ENCODE results near the gene MBD3L1. TPM values are rescaled to one million over a fixed set of nuclear protein-coding genes. Genes with fewer than 3 reads are reported as not detected.

The MBD3L1 gene
- polyA plus RNA-seq, 1 of the 3 experiments (the other 2 are of a cell fraction), result not detected

DNA sequence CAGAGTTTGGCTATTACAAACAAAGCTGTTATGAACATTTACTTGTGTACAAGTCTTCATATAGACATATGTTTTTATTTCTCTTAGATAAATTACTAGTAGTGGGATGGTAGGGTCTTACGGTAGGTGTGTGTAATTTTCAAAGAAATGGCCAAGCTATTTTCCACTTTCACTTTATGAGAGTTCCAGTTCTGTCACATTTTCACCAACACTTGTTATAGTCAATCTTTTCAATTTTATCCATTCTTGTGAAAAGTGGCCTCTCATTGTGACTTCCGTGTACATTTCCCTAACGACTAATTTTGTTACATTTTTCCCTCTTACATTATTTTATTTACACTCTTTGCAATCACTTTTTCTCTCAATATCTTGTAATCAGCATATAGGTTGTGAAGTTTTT is 18.3 kb downstream of the MBD3L1 start:
- H4K20me1 ChIP-seq (ENCODE audit: insufficient read depth), result no peaks in the 10 kb centered on the region
- no peaks in the 10 kb centered on the region for H3K4me1 ChIP-seq (ENCODE audit: control insufficient read depth in 1 of 2, insufficient read depth in 2 of 2, low read depth in 1 of 2, low read length in 1 of 2)
- no peaks in the 10 kb centered on the region for H3K36me3 ChIP-seq (replicated peaks in 1 of 2; ENCODE audit: control insufficient read depth in 1 of 2, insufficient read depth in 2 of 2, low read length in 1 of 2)
- DNase-seq, result no peak
- H3K9me3 ChIP-seq, result no peaks in the 10 kb centered on the region
- no peaks in the 10 kb centered on the region; the same call in 1 of the 2 replicates for H3K27me3 ChIP-seq (ENCODE audit: insufficient read depth)
- H3K9ac ChIP-seq, result no peak overlapping the region
- no peaks in the 10 kb centered on the region for H3K79me2 ChIP-seq (ENCODE audit: insufficient read depth)
- no peak for TF ChIP-seq MXI1 (IDR thresholded peaks at IDR 0.05; ENCODE audit: low read depth, low read length)
- no peak for TF ChIP-seq RXRA (IDR thresholded peaks at IDR 0.05; ENCODE audit: borderline replicate concordance, low read depth)
- no peak for TF ChIP-seq TEAD4 (IDR thresholded peaks at IDR 0.05; ENCODE audit: borderline replicate concordance, insufficient read depth)
- TF ChIP-seq TCF12 (IDR thresholded peaks at IDR 0.05), result no peak
- TF ChIP-seq, protein P1, sequence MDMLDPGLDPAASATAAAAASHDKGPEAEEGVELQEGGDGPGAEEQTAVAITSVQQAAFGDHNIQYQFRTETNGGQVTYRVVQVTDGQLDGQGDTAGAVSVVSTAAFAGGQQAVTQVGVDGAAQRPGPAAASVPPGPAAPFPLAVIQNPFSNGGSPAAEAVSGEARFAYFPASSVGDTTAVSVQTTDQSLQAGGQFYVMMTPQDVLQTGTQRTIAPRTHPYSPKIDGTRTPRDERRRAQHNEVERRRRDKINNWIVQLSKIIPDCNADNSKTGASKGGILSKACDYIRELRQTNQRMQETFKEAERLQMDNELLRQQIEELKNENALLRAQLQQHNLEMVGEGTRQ (IDR thresholded peaks at IDR 0.05; ENCODE audit: borderline replicate concordance, low read depth, low read length), result no peak
- TF ChIP-seq RCOR1 (IDR thresholded peaks at IDR 0.05; ENCODE audit: low read length), result no peak
- no peak for TF ChIP-seq PBX3 (IDR thresholded peaks at IDR 0.05)
- no peak for TF ChIP-seq REST (IDR thresholded peaks at IDR 0.05; ENCODE audit: low read depth, low read length)
- no peak for TF ChIP-seq FOXJ3 (CRISPR knock-in tag; IDR thresholded peaks at IDR 0.05)
- no peak for TF ChIP-seq NFIC (IDR thresholded peaks at IDR 0.05; ENCODE audit: borderline replicate concordance)
- TF ChIP-seq, protein P2, sequence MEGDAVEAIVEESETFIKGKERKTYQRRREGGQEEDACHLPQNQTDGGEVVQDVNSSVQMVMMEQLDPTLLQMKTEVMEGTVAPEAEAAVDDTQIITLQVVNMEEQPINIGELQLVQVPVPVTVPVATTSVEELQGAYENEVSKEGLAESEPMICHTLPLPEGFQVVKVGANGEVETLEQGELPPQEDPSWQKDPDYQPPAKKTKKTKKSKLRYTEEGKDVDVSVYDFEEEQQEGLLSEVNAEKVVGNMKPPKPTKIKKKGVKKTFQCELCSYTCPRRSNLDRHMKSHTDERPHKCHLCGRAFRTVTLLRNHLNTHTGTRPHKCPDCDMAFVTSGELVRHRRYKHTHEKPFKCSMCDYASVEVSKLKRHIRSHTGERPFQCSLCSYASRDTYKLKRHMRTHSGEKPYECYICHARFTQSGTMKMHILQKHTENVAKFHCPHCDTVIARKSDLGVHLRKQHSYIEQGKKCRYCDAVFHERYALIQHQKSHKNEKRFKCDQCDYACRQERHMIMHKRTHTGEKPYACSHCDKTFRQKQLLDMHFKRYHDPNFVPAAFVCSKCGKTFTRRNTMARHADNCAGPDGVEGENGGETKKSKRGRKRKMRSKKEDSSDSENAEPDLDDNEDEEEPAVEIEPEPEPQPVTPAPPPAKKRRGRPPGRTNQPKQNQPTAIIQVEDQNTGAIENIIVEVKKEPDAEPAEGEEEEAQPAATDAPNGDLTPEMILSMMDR (IDR thresholded peaks at IDR 0.05), result no peak
- TF ChIP-seq RFX5 (IDR thresholded peaks at IDR 0.05; ENCODE audit: low read length), result no peak
- TF ChIP-seq EP300 (IDR thresholded peaks at IDR 0.05; ENCODE audit: borderline replicate concordance in 1 of 2, low read depth in 1 of 2, low read length in 1 of 2), result no peak
- TF ChIP-seq SMC3 (IDR thresholded peaks at IDR 0.05; ENCODE audit: low read depth, low read length), result no peak
- ChIA-PET CTCF (no interaction called here), POLR2A (no interaction called here)
- no peak overlapping the region for H3K4me3 ChIP-seq (ENCODE audit: low read depth in 2 of 2, low read length in 1 of 2)
- H2AFZ ChIP-seq (ENCODE audit: low read depth), result no peak overlapping the region
- H3F3A ChIP-seq (replicated peaks; ENCODE audit: insufficient read depth), result no peaks in the 10 kb centered on the region
- no peak overlapping the region for H3K27ac ChIP-seq (ENCODE audit: low read depth in 2 of 2, low read length in 1 of 2)
- WGBS (ENCODE audit: low lambda C conversion rate), result 15% methylated on average over 3 of the region's 3 CpGs
- H3K4me2 ChIP-seq, result no peak overlapping the region
- H3K9me2 ChIP-seq, result no peaks in the 10 kb centered on the region
